DND-41 (cell line): ENCODE measurements around the gene SYNE1.

Experiments
- ATAC-seq: fragments of 200-7000 bp; cut with Tn5 transposase; 3 replicates; pipeline ENCODE4 v1.9.1; 2021; ENCODE audit warnings: low read depth; ENCODE audit not compliant: insufficient read depth
- DNase-seq: peaks from one replicate; pipeline ENCODE4 v3.0.0-alpha.2; 2020
- H2AFZ ChIP-seq: 2 replicates; pipeline ENCODE4 v1.6.0; 2012; ENCODE audit warnings: low read depth, low read length
- H3K27ac ChIP-seq: 2 replicates; pipeline ENCODE4 v1.5.1; 2012; ENCODE audit warnings: low read length, inconsistent platforms
- H3K27me3 ChIP-seq: fragments of 200-600 bp; sonication (generic); 2 replicates; pipeline ENCODE4 v1.6.0; 2012; ENCODE audit warnings: low read length, mild to moderate bottlenecking, inconsistent platforms; ENCODE audit not compliant: insufficient read depth, poor library complexity
- H3K36me3 ChIP-seq: 2 replicates; pipeline ENCODE4 v1.5.1; 2012; ENCODE audit warnings: low read length, inconsistent platforms; ENCODE audit not compliant: insufficient read depth
- H3K4me1 ChIP-seq: 2 replicates; pipeline ENCODE4 v1.5.1; 2012; ENCODE audit warnings: mild to moderate bottlenecking, low read length; ENCODE audit not compliant: insufficient read depth
- H3K4me2 ChIP-seq: 2 replicates; pipeline ENCODE4 v1.6.0; 2012; ENCODE audit warnings: mild to moderate bottlenecking, moderate library complexity, low read length, inconsistent platforms; ENCODE audit not compliant: insufficient read depth
- H3K4me3 ChIP-seq, 2 experiments: fragments of 200-600 bp in 1 of 2; shearing (Covaris generic) in 1 of 2; 2 replicates each; pipeline ENCODE4 v1.5.1; 2012 to 2016; ENCODE audit warnings: inconsistent platforms in 2 of 2, low read length in 2 of 2, mild to moderate bottlenecking in 2 of 2, low read depth in 1 of 2, moderate library complexity in 1 of 2
- H3K79me2 ChIP-seq: 2 replicates; pipeline ENCODE4 v1.6.0; 2012; ENCODE audit warnings: low read length, inconsistent platforms; ENCODE audit not compliant: insufficient read depth
- H3K9ac ChIP-seq: 2 replicates; pipeline ENCODE4 v1.6.0; 2012; ENCODE audit warnings: low read depth, mild to moderate bottlenecking, inconsistent platforms, low read length, moderate library complexity
- H3K9me3 ChIP-seq: 2 replicates; pipeline ENCODE4 v1.5.1; 2012; ENCODE audit warnings: low read length, moderate library complexity, mild to moderate bottlenecking, inconsistent platforms; ENCODE audit not compliant: insufficient read depth, severe bottlenecking
- H4K20me1 ChIP-seq: 2 replicates; pipeline ENCODE4 v1.6.0; 2012; ENCODE audit warnings: low read length; ENCODE audit not compliant: insufficient read depth
- CTCF ChIP-seq: IDR thresholded peaks from 2 replicates; pipeline ENCODE4 v1.5.1; 2012; ENCODE audit warnings: borderline replicate concordance, low read length, moderate library complexity, mild to moderate bottlenecking; ENCODE audit not compliant: poor library complexity, severe bottlenecking; ENCODE audit errors: extremely low read depth
- EZH2 ChIP-seq: IDR thresholded peaks from 3 replicates; pipeline ENCODE4 v1.6.1; 2012; ENCODE audit warnings: borderline replicate concordance, low read depth, mild to moderate bottlenecking, moderate library complexity, low read length, inconsistent platforms; ENCODE audit not compliant: severe bottlenecking

Gene SYNE1

GRCh38 chr6:152166897-152167296, 470.3 kb downstream of the SYNE1 start:
- ATAC-seq, result no peak
- H3K4me2 ChIP-seq, result no peak overlapping the region
- H4K20me1 ChIP-seq, result no peaks in the 10 kb centered on the region
- no peaks in the 10 kb centered on the region for H3K27me3 ChIP-seq
- H3K36me3 ChIP-seq, result peaks cover 8% of the 10 kb centered on the region; the same call in 1 of the 2 replicates
- H3K79me2 ChIP-seq, result no peaks in the 10 kb centered on the region
- TF ChIP-seq EZH2, result no peak
- TF ChIP-seq CTCF, result no peak
- H3K4me1 ChIP-seq, result no peaks in the 10 kb centered on the region
- no peak overlapping the region for H3K9ac ChIP-seq
- DNase-seq, result no peak
- H3K9me3 ChIP-seq, result no peaks in the 10 kb centered on the region
- no peak overlapping the region for H3K4me3 ChIP-seq
- no peak overlapping the region for H3K27ac ChIP-seq
- H2AFZ ChIP-seq, result no peak overlapping the region

- Histone ChIP-seq H3K9ac (no peak overlapping the region), H3K4me3 (no peak overlapping the region), H3K36me3 (peaks cover 8% of the 10 kb centered on the region; the same call in 1 of the 2 replicates), H2AFZ (no peak overlapping the region), H4K20me1 (no peaks in the 10 kb centered on the region), H3K4me2 (no peak overlapping the region), H3K27ac (no peak overlapping the region), H3K27me3 (no peaks in the 10 kb centered on the region), H3K79me2 (no peaks in the 10 kb centered on the region), H3K9me3 (no peaks in the 10 kb centered on the region), H3K4me1 (no peaks in the 10 kb centered on the region)
- DNase-seq (no peak), ATAC-seq (no peak)
- TF ChIP-seq EZH2, result no peak
- TF ChIP-seq CTCF, result no peak
Observed at GRCh38 chr6:152166497-152166896, 470.7 kb downstream of the SYNE1 start.

- Histone ChIP-seq H3K4me3 (no peak overlapping the region), H3K9me3 (no peaks in the 10 kb centered on the region), H3K79me2 (no peaks in the 10 kb centered on the region), H3K27me3 (no peaks in the 10 kb centered on the region), H3K27ac (no peak overlapping the region), H3K4me2 (no peak overlapping the region), H3K9ac (no peak overlapping the region), H3K36me3 (peaks cover 8% of the 10 kb centered on the region; the same call in 1 of the 2 replicates), H3K4me1 (no peaks in the 10 kb centered on the region), H2AFZ (no peak overlapping the region), H4K20me1 (no peaks in the 10 kb centered on the region)
- DNase-seq (no peak), ATAC-seq (no peak)
- TF ChIP-seq CTCF (no peak), EZH2 (no peak)
Observed at GRCh38 chr6:152164957-152165356, 472.2 kb downstream of the SYNE1 start.

GRCh38 chr6:152161501-152161900, 475.7 kb downstream of the SYNE1 start:
- Histone ChIP-seq H4K20me1 (no peaks in the 10 kb centered on the region), H3K9ac (no peak overlapping the region), H3K9me3 (no peaks in the 10 kb centered on the region), H3K79me2 (no peaks in the 10 kb centered on the region), H3K27ac (no peak overlapping the region), H3K27me3 (no peaks in the 10 kb centered on the region), H3K36me3 (peaks cover 7% of the 10 kb centered on the region; the same call in 1 of the 2 replicates), H3K4me3 (no peak overlapping the region), H2AFZ (no peak overlapping the region), H3K4me2 (no peak overlapping the region), H3K4me1 (no peaks in the 10 kb centered on the region)
- DNase-seq (no peak), ATAC-seq (no peak)
- TF ChIP-seq EZH2 (no peak), CTCF (no peak)
